GM12892 (cell line): Measurements from ENCODE around the gene CPZ.
"Not testable (repeated sequence)": the region's sequence is repeated elsewhere in the genome, so short reads cannot be mapped to it uniquely, and the experiment has no call there.

Experiments used
- DNase-seq: peaks from one replicate; pipeline ENCODE4 v3.0.0; 2011; ENCODE audit not compliant: insufficient read length
- FAIRE-seq: peaks from 2 replicates; lab custom pipeline; 2011; peaks lifted over from hg19 to GRCh38; lab: Jason Lieb, UNC
- POLR2A ChIP-seq: IDR thresholded peaks from 2 replicates; pipeline ENCODE4 v1.6.1; 2011; ENCODE audit warnings: low read depth, low read length, control low read depth
- POLR2AphosphoS5 ChIP-seq: IDR thresholded peaks from 2 replicates; pipeline ENCODE4 v1.6.1; 2011; ENCODE audit warnings: low read depth, low read length, control low read depth
- TAF1 ChIP-seq: IDR thresholded peaks from 2 replicates; pipeline ENCODE4 v1.6.1; 2011; ENCODE audit warnings: low read depth, mild to moderate bottlenecking, control low read depth, low read length, borderline replicate concordance

Gene CPZ

DNA sequence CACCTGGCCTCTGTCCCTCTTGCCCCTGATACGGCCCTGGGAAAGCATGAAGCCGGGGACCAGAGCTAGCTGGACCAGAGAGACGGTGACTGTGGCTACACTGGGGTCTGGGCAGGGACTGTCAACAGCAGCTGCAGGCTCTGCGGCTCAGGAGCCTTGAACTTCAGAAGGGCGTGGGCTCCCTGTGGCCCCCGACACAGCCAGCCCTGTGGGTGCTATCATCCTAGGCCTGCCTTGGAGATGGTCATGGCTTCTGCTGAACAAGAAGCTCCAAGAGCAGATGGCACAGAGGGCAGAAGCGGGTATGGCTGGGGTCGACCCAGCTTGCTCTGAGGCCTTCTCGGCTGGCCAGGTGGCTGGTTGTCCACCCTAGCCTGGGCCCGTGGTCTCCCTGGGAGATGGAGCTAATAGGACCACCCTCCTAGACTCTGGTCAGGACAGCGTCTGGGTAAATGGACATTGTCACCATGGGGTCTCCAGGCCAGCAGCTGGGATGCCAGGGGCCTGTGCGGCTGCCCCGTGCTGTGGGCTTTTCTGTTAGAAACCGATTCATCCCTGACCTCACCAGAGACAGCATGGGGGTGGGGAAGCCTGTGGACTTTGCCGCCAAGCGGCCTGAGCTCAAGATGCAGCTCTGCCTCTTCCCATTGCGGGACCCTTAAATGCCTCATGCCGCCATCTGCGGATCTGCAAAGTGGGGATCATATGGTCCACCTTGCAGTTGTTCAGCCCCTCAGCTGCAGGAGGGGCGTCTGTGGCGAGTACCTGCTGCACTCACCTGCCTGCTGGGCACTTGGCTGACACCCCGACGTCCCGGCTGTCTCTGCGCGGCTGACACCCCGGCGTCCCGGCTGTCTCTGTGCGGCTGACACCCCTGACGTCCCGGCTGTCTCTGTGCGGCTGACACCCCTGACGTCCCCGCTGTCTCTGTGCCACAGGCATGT lies 21.1 kb downstream of the CPZ start:
- FAIRE-seq (no peak), DNase-seq (no peak)
- TF ChIP-seq TAF1 (no peak), POLR2A (no peak), POLR2AphosphoS5 (no peak)

DNA sequence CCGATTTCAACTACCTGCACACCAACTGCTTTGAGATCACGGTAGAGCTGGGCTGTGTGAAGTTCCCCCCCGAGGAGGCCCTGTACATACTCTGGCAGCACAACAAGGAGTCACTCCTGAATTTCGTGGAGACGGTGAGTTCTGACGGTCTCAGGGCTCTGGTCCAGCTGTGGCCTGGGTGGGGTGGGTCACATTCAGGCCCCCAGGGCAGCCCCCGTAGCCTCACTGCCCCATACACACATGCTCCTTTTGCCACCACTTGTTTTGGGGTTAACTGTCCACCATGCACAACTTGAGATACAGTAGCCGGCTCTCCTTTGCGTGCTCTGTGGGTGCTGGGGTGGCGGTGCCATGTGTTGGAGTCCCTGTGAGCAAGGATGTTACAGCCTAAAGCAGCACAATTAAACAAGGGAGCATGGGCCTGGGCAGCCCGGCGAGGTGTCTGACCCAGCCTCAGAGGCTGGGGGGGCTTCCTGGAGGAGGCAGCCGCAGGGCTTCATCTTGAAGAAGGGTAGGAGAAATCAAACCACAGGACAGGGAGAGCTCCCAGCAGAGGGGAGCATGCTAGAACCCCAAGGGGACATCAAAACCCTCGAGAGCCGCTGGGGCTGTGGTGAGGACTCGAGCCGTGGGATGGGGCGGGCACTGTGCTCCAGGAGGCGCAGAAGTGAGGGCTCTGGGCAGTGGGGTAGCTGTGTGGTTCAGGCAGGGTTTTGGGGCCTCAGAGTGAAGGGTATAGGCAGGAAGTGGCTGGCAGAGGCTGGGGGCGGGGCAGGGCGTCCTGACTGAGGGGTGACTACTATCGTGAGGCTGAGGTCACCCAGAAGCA lies 22.0 kb downstream of the CPZ start:
- no peak for FAIRE-seq
- no peak for TF ChIP-seq POLR2A
- TF ChIP-seq TAF1: no peak
- DNase-seq: no peak

DNA sequence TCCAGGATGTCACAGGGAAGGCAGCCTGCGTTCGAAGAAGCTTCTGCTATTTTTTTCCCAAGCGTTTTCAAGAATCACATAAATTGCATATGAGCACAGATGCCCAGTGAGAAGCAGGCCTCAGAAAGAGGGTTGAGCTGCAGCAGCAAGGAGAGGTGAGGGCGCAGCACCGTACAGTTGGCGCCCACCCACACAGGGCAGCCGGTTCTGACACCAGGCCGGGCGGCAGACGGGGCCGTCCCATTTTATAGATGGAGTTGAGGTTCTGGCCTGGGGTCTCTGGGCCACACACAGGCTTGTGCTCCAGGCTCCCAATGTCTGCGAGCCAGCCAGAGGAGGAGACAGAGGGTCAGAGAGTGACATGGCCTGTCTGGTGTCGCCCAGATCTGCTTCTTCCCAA lies 22.8 kb downstream of the CPZ start:
- DNase-seq: no peak
- TF ChIP-seq POLR2AphosphoS5: no peak
- TF ChIP-seq POLR2A: no peak
- TF ChIP-seq TAF1: no peak
- FAIRE-seq: no peak

DNA sequence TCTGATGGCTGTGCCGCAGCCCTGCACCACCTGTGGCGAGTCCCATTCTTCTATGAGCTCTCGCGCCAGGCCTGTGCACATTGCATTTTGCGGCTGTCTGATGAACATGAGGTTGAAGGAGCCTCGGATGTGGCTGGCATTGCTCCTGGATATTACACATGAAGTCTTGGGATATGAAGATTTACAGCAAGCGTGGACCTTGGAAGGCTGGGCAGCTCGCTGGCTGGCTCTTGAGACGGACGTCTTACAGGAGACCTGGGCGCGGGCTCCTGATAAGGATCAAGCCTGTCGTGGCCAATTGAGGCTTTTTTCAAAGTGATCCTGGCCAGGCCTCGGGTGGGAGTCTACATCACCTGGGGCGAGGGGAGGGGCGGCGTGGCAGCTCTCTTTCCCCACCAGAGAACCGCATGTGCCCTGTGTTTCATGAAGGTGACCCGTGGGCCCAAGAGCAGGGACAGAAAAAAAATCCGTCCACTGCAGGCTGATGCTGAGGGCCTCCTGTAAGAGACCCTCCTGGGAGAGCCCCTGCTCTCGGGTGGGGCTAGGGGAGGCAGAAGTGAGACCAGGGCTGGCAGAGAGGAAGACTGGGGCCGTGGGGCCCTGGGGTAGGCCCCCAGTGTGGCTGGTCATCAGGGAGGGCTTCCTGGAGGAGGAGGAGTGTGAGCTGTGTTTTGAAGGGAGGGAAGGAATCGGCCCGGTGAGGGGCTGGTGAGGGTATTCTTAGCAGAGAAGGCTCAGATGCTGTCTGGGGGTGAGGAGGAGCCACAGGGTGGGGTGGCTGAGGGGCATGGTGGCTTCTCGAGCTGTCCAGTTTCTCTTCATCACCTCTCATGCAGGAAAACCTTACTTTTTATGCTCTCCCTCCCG lies 23.6 kb downstream of the CPZ start:
- DNase-seq (no peak), FAIRE-seq (no peak)
- TF ChIP-seq TAF1: no peak
- no peak for TF ChIP-seq POLR2A
- no peak for TF ChIP-seq POLR2AphosphoS5

DNA sequence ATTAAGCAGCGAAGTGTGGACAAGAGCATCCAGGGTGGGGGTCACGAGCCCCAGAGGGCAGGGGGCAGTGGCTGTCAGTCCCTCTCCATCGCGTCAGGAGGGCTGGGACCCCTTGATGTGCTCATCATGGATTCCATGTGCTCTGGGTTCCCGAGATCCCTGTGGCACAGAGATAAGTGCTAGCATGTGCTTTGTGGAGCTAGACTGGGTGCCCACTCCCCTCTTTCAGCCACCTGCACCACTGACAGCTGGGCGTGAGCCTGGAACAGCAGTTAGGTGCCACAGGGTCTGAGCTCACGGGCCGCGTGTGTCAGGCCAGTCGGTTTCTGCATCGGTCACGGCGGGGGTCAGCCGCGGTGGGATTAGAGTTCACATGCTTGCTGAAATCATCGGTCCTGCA lies 24.3 kb downstream of the CPZ start:
- TF ChIP-seq TAF1 (no peak), POLR2AphosphoS5 (no peak), POLR2A (no peak)

DNA sequence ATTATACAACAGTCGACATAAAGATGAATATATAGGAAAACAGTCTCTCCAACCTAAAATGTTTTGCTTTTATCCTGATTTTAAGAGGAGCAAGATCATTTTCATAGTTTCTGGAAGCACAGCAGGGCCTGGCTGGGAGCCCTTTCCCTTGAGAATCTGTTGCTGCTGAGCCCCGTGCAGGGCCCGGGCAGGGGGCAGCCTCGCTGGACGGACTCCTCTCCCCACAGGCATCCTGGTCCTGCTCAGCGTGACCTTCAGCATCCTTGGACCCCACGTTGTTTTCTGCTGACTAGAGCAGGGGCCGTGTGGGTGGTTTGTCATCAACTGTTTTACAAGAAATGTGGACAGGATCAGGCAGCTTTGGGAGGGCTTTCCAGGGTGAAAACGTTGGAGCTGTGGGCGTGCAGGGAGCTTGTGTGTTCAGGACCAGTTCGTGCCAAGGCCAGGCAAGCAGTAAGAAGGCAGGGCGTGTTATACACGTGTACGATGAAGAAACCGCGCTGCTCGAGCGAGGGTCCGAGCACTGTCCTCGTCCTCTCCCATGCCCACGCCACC lies 25.0 kb downstream of the CPZ start:
- DNase-seq (no peak), FAIRE-seq (no peak)
- no peak for TF ChIP-seq POLR2A
- no peak for TF ChIP-seq TAF1

More for the DNA sequence above, 24.3 kb downstream of the CPZ start:
- DNase-seq (no peak), FAIRE-seq (no peak)

DNA sequence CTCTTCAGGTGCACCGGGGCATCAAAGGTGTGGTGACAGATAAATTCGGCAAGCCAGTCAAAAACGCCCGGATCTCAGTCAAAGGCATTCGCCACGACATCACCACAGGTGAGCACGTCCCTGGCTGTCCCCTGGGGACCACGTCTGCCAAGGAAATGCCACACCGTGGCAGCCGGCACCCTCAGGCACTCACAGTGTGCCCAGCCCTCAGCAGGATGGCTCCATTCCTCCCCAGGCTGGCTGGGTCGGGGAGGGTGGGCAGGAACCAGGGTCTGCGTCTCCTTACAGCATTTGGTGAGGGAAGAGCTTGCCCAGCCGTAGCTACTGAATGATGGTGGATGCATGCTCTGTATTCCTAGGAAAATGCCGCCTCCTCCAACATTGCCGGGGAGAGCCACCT lies 25.9 kb downstream of the CPZ start:
- TF ChIP-seq POLR2AphosphoS5 (no peak), TAF1 (no peak), POLR2A (no peak)
- DNase-seq (no peak), FAIRE-seq (no peak)

DNA sequence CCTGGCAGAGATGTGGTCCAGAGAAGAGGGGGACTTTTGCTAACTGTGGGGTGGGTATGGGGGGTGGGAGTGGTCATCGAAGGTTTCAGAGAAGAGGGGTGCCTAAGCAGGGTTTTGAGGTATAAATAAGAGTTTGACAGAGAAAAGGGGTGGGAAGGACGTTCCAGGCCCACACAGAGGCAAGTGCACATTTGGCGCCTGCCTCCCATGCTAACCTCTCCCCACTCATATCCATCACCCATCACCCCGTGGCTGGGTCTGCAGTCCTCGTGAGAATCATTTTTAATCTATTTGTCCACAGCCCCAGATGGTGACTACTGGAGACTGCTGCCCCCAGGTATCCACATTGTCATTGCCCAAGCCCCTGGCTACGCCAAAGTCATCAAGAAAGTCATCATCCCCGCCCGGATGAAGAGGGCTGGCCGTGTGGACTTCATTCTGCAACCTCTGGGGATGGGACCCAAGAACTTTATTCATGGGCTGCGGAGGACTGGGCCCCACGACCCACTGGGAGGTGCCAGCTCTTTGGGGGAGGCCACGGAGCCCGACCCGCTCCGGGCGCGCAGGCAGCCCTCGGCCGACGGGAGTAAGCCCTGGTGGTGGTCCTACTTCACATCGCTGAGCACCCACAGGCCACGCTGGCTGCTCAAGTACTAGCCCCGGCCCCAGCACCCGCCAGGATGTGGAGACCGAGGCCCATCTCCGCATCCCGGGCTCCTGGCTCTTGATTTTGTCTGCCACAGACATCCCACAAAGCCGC lies 26.6 kb downstream of the CPZ start:
- no peak for DNase-seq
- no peak for TF ChIP-seq POLR2A
- FAIRE-seq: no peak

DNA sequence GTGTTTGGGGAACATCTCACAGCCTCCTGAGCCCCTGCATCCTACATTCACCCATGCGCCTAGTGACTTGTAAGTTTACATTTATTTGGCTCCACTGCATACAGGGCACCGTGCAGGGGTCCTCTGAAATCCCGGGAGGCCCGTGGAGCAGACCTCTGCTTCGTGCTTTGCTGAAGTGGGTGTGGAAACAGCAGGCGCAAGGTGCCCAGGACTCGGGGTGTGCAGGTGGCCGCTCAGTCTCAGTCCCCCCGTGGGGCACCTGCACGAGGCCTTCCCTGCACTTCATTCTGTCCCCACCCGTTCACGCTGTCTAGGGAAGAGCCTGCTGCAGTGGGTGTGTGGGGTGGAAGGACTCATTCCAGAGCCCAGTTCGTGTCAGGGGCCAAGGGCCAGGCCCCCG lies 28.6 kb downstream of the CPZ start:
- not testable (repeated sequence) for FAIRE-seq, DNase-seq

DNA sequence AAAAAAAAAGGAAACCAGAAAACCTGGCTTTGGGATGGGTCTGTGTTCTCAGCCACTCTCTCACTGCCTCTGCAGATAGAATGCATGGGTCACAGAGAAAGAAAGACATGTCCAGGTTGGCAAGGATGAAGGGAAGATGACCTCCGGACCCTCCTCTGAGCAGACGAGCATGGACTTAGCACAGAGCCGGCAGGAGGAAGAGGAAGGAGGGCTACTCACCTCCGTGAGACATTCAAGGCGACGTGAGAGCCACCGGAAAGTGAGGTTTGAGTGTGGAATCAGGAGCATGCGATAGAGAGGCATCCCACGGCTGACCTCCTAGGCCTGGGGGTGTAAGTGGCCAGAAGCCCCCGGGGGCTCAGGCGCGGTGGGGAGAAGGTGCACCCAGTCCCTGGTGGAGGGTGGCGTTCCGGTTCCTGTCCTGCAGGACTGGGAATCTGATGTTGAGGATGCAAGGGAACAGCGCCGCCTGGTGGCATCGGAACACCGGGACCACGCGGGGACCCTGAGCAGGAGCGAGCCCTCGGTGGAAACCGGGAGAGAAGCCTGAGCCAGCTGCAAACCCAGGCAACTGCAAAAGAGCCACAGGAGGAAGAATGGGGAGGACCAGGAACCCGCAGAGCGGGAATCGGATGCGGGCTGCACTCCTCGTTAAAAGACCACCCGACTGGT lies 32.2 kb downstream of the CPZ start:
- not testable (repeated sequence) for DNase-seq, FAIRE-seq

DNA sequence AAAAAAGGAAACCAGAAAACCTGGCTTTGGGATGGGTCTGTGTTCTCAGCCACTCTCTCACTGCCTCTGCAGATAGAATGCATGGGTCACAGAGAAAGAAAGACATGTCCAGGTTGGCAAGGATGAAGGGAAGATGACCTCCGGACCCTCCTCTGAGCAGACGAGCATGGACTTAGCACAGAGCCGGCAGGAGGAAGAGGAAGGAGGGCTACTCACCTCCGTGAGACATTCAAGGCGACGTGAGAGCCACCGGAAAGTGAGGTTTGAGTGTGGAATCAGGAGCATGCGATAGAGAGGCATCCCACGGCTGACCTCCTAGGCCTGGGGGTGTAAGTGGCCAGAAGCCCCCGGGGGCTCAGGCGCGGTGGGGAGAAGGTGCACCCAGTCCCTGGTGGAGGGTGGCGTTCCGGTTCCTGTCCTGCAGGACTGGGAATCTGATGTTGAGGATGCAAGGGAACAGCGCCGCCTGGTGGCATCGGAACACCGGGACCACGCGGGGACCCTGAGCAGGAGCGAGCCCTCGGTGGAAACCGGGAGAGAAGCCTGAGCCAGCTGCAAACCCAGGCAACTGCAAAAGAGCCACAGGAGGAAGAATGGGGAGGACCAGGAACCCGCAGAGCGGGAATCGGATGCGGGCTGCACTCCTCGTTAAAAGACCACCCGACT lies 37.8 kb downstream of the CPZ start:
- FAIRE-seq, DNase-seq: not testable (repeated sequence)

DNA sequence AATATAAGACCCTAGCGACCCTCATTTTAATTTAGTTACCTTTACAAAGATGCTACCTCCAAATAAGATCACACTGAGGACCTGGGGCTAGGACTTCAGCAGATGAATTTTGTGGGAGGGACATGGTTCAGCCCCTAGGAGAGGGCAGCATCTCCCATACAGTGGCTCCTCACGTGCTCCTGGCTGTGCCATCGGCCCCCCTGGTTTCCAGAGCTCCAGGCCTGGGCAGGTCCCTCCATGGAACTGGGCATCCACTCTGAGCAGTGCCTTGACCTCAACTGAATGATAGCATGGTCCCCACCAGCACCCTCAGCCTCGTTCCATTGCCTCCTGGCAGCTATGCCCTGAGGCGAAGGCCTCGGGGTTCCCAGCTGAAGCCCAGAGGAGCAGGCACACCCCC lies 39.3 kb downstream of the CPZ start:
- not testable (repeated sequence) for DNase-seq, FAIRE-seq

DNA sequence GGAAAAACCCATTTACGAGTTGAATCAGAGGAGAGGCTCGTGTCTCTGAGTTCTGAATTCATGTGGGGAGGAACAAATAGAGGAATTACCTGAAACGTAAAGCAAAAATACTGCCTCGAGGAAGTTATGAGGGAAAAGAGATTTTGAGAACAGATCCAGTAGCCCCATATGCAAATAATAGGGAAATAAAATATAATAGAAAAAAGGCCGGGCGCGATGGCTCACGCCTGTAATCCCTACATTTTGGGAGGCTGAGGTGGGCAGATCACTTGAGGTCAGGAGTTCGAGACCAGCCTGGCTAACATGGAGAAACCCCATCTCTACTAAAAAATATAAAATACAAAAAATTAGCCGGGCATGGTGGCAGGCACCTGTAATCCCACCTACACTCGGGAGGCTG lies 42.2 kb downstream of the CPZ start:
- FAIRE-seq, DNase-seq: not testable (repeated sequence)

DNA sequence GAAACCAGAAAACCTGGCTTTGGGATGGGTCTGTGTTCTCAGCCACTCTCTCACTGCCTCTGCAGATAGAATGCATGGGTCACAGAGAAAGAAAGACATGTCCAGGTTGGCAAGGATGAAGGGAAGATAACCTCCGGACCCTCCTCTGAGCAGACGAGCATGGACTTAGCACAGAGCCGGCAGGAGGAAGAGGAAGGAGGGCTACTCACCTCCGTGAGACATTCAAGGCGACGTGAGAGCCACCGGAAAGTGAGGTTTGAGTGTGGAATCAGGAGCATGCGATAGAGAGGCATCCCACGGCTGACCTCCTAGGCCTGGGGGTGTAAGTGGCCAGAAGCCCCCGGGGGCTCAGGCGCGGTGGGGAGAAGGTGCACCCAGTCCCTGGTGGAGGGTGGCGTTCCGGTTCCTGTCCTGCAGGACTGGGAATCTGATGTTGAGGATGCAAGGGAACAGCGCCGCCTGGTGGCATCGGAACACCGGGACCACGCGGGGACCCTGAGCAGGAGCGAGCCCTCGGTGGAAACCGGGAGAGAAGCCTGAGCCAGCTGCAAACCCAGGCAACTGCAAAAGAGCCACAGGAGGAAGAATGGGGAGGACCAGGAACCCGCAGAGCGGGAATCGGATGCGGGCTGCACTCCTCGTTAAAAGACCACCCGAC lies 43.5 kb downstream of the CPZ start:
- DNase-seq, FAIRE-seq: not testable (repeated sequence)
